Mesothelial cell of epicardium (in vitro differentiated cells): ENCODE results near the gene RNPS1. TPM values are rescaled to one million over a fixed set of nuclear protein-coding genes. Genes with fewer than 3 reads are reported as not detected.

ENCODE experiments used
- DNase-seq, 2 experiments: peaks; one replicate each; pipeline ENCODE4 v3.0.0; 2021; ENCODE audit warnings: low spot score in 2 of 2; ENCODE audit not compliant: unreplicated experiment in 2 of 2
- H3K27ac Mint-ChIP-seq: 2 replicates; pipeline ENCODE4 v1.8.0; 2021; ENCODE audit warnings: mixed read lengths
- H3K27me3 Mint-ChIP-seq: 2 replicates; pipeline ENCODE4 v1.8.0; 2021; ENCODE audit warnings: low read depth, mixed read lengths
- H3K36me3 Mint-ChIP-seq: 2 replicates; pipeline ENCODE4 v1.8.0; 2021; ENCODE audit warnings: mixed read lengths
- H3K4me1 Mint-ChIP-seq: 2 replicates; pipeline ENCODE4 v1.8.0; 2021; ENCODE audit warnings: mixed read lengths
- H3K4me3 Mint-ChIP-seq: 2 replicates; pipeline ENCODE4 v1.8.0; 2021; ENCODE audit warnings: mild to moderate bottlenecking, moderate library complexity, mixed read lengths
- H3K9me3 Mint-ChIP-seq: 2 replicates; pipeline ENCODE4 v1.8.0; 2021; ENCODE audit warnings: mixed read lengths
- CTCF ChIP-seq: fragments of 200-600 bp; sonication (generic); IDR thresholded peaks from one replicate; pipeline ENCODE4 v1.5.0; 2021; ENCODE audit warnings: antibody characterized with exemption; ENCODE audit not compliant: unreplicated experiment
- total RNA-seq: library from RNA; stranded (reverse); gene quantifications from 3 replicates; pipeline ENCODE4 v1.2.1, GENCODE V29; 2021

The RNPS1 gene
- total RNA-seq, 1 donor from 2014 or later = 229 TPM

DNA sequence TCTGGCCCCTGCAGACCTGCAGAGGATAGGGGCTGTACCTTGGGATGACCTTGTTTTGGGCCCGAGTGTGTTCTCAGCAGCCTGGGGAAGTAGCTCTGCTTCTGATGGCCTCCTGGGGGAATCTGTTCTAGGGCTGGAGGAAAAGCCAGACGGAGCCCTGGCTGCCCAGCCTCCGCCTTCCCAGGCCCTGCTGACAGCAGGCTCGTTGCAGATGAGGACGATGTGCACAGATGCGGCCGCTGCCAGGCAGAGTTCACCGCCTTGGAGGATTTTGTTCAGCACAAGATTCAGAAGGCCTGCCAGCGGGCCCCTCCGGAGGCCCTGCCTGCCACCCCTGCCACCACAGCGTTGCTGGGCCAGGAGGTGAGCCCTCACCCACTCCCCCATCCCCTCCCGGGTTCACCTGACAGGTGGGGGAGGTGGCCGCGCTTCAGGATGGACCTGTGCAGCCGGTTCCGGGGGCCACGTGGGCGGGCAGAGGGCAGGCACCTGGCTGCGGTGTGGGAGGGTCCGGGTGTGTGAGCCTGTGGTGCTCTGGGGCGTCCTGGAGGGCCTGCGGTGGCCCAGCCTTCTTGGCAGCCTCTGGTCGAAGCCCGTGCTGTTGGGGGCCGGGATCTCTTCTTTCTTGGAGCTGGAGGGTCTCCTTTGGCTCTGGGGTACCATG is 39.6 kb downstream of the RNPS1 start:
- Mint-ChIP-seq H3K27me3 (no peaks in the 10 kb centered on the region), H3K4me3 (no peak overlapping the region), H3K36me3 (no peaks in the 10 kb centered on the region), H3K4me1 (peaks cover 11% of the 10 kb centered on the region), H3K27ac (no peak overlapping the region), H3K9me3 (no peaks in the 10 kb centered on the region)
- DNase-seq = no peak
- no peak for TF ChIP-seq CTCF

- Mint-ChIP-seq H3K4me3 (no peak overlapping the region), H3K9me3 (no peaks in the 10 kb centered on the region), H3K27ac (no peak overlapping the region), H3K4me1 (peaks cover 11% of the 10 kb centered on the region), H3K27me3 (no peaks in the 10 kb centered on the region), H3K36me3 (no peaks in the 10 kb centered on the region)
- no peak for DNase-seq
- TF ChIP-seq CTCF = no peak
These were observed 41.0 kb downstream of the RNPS1 start for GRCh38 chr16:2226918-2227317.

- Mint-ChIP-seq H3K4me3 (peak overlapping the region; percentile 34), H3K27ac (no peak overlapping the region), H3K27me3 (no peaks in the 10 kb centered on the region), H3K9me3 (no peaks in the 10 kb centered on the region), H3K36me3 (no peaks in the 10 kb centered on the region), H3K4me1 (peaks cover 11% of the 10 kb centered on the region)
- no peak for TF ChIP-seq CTCF
- no peak for DNase-seq
These were observed 41.6 kb downstream of the RNPS1 start for GRCh38 chr16:2226245-2226793.

GRCh38 chr16:2223942-2224486 is 43.9 kb downstream of the RNPS1 start:
- Mint-ChIP-seq H3K36me3 (no peaks in the 10 kb centered on the region), H3K4me1 (peaks cover 11% of the 10 kb centered on the region), H3K27me3 (no peaks in the 10 kb centered on the region), H3K4me3 (peak overlapping the region; percentile 78), H3K9me3 (no peaks in the 10 kb centered on the region), H3K27ac (peak overlapping the region; percentile 75)
- DNase-seq = peak in 1 of 2 experiments; percentile 68
- no peak for TF ChIP-seq CTCF

DNA sequence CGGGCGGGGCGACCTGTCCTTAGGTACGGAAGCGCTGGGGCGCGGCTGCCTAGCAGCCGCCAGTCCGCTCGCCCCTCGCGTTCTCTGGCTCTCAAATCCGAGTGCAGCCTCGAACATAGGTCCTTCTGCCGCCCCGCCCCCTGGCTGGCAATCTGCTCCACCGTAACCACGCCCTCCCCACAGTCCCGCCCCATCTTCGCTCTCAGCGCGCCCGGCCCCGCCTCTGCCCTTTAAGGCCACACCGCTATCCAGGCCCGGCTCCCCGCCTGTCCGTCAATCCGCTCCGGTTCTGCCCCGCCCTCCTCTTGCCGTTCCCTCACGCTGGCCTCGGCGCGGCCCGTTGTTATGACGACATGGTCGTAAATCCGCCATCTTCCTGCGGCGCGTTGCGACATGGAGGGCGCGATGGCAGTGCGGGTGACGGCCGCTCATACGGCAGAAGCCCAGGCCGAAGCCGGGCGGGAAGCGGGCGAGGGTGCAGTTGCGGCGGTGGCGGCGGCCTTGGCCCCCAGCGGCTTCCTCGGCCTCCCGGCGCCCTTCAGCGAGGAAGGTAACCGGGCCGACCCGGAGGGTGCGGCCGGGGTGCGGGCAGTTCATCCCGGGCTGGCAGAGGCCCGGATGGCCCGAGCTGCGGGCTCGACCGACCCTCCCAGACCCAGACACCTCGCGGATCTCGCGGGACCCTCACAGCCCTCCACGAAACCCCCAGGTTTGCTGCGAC is 44.5 kb downstream of the RNPS1 start, which contains the start of gene E4F1:
E4F1 (plus strand) TSS at position 371 of the 721 bp plus-strand sequence; CDS start at position 394, 23 bp downstream.
- H3K9me3 Mint-ChIP-seq = no peaks in the 10 kb centered on the region
- peak within 1 kb of the TSS; percentile 78 for H3K4me3 Mint-ChIP-seq
- peak; percentile 97 to 98 for DNase-seq
- peaks cover 11% of the 10 kb centered on the region for H3K4me1 Mint-ChIP-seq
- H3K36me3 Mint-ChIP-seq = no peaks in the 10 kb centered on the region
- TF ChIP-seq CTCF = no peak
- H3K27me3 Mint-ChIP-seq = no peaks in the 10 kb centered on the region
- peak within 1 kb of the TSS; percentile 75 for H3K27ac Mint-ChIP-seq
